ENCODE measurements around the gene SPDYE9. TPM values are rescaled to one million over a fixed set of nuclear protein-coding genes. Genes with fewer than 3 reads are reported as not detected.
"Not testable (repeated sequence)": the region's sequence is repeated elsewhere in the genome, so short reads cannot be mapped to it uniquely, and the experiment has no call there.

SPDYE9 gene
- total RNA-seq, result not detected
- long read RNA-seq, partial matches to known transcripts, result 0 of 4 reads
- long read RNA-seq, other reads (novel, unspliced or antisense), result 4 of 4 reads

- DNase-seq (ENCODE audit: low spot score), result not testable (repeated sequence)
Observed at GRCh38 chr7:73085938-73086337, at the start of gene SPDYE9. Gene SPDYE9, minus strand, starts transcription at chr7:73086038. Its CDS starts 1,800 bp downstream, at chr7:73084238.

GRCh38 chr7:73134866-73135265, 49.0 kb upstream of the SPDYE9 start:
- DNase-seq (ENCODE audit: low spot score), result not testable (repeated sequence)

- DNase-seq (ENCODE audit: low spot score), result not testable (repeated sequence)
Observed at GRCh38 chr7:73132651-73133217, 46.9 kb upstream of the SPDYE9 start.

GRCh38 chr7:73130612-73131011, 44.8 kb upstream of the SPDYE9 start:
- not testable (repeated sequence) for DNase-seq (ENCODE audit: low spot score)

- DNase-seq (ENCODE audit: low spot score), result not testable (repeated sequence)
Observed at GRCh38 chr7:73124126-73124525, 38.3 kb upstream of the SPDYE9 start.

GRCh38 chr7:73122778-73123447, 37.1 kb upstream of the SPDYE9 start:
- DNase-seq (ENCODE audit: low spot score), result peak; percentile 67

GRCh38 chr7:73118155-73118554, 32.3 kb upstream of the SPDYE9 start:
- not testable (repeated sequence) for DNase-seq (ENCODE audit: low spot score)

GRCh38 chr7:73057811-73058210, 28.0 kb downstream of the SPDYE9 start, which contains the start of gene SPDYE11:
Gene SPDYE11, minus strand, starts transcription at chr7:73057911. Its CDS starts 1,800 bp downstream, at chr7:73056111.
- not testable (repeated sequence) for DNase-seq (ENCODE audit: low spot score)

- not testable (repeated sequence) for DNase-seq (ENCODE audit: low spot score)
Observed at GRCh38 chr7:73029666-73030065, 56.2 kb downstream of the SPDYE9 start, which contains the start of gene SPDYE8. Gene SPDYE8, minus strand, starts transcription at chr7:73029766. Its CDS starts 1,800 bp downstream, at chr7:73027966.

Other genes starting within 250 kb of the SPDYE9 start
- 60.6 TPM for gene POM121, start 160.9 kb downstream of the SPDYE9 start, total RNA-seq
- 0.61 TPM for gene TRIM74, start 116.6 kb downstream of the SPDYE9 start, total RNA-seq
- gene SPDYE8, start 56.3 kb downstream of the SPDYE9 start, total RNA-seq, result not detected
- not detected for gene SPDYE11, start 28.1 kb downstream of the SPDYE9 start, total RNA-seq
- 19.1 TPM for gene NSUN5, start 222.8 kb upstream of the SPDYE9 start, total RNA-seq
- gene TRIM50, start 242.0 kb upstream of the SPDYE9 start, total RNA-seq, result 0.71 TPM
- not detected for gene FKBP6, start 242.1 kb upstream of the SPDYE9 start, total RNA-seq

Measured in mesenteric fat pad (tissue), 1 donor.